Mammary epithelial cell (primary cell): Measurements from ENCODE around the gene NLRP5.

Experiments
- CTCF ChIP-seq, 2 donors: IDR thresholded peaks in 1 of 2; conservative IDR thresholded peaks in 1 of 2; 2 replicates each; pipeline ENCODE4 v1.5.1; 2011 to 2012; ENCODE audit warnings: inconsistent platforms in 2 of 2, low read length in 2 of 2, mild to moderate bottlenecking in 2 of 2, control low read depth in 1 of 2, low read depth in 1 of 2; ENCODE audit not compliant: insufficient read depth in 1 of 2; ENCODE audit errors: extremely low read depth in 1 of 2
- EZH2 ChIP-seq: IDR thresholded peaks from 2 replicates; pipeline ENCODE4 v1.6.1; 2012; ENCODE audit warnings: low read length, inconsistent platforms, borderline replicate concordance

- TF ChIP-seq CTCF (conservative IDR thresholded peaks at IDR 0.05 in 1 of 2, IDR thresholded peaks at IDR 0.05 in 1 of 2; ENCODE audit: extremely low read depth in 1 of 2, insufficient read depth in 1 of 2, low read depth in 1 of 2, low read length in 2 of 2) (no peak), EZH2 (no peak)
Observed at GRCh38 chr19:56085571-56086275, 99.1 kb downstream of the NLRP5 start.
